ENCODE results near the gene DRD4. TPM values are rescaled to one million over a fixed set of nuclear protein-coding genes. Genes with fewer than 3 reads are reported as not detected.
A peak's percentile ranks its signal among the peaks of the same experiment; 100 is the strongest.

The DRD4 gene
- total RNA-seq, 1 experiment from 2014 or later: 0.44 TPM

DNA sequence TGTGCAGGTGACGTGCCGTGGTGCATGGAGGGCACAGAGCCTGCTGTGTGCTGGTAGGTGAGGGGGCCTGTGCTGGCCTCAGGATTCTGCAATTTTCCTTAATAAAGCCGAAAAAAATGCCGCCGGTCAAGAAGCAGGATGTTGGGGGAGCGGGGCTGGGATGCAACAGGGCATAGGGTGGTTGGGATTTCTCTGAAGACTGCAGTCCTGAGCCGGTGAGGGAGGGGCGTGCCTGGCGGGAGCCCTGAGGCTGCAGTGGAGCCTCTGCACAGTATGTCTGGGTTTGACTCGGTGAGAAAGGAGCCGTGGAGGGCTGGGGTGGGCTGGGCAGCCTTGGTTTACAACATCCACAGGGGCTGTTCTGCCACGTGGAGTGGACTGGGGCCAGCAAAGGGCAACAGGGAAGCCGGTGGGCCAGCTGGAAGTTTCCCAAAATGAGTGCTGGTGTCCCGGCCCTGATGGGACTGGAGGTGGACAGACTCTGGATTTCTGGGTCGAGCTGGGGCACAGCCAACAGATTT lies 13.7 kb upstream of the DRD4 start:
- BruUV-seq (replicated peaks): no TSS peak
- no peak for TF ChIP-seq CTCF (IDR thresholded peaks at IDR 0.05; ENCODE audit: unreplicated experiment)
- H3K36me3 Mint-ChIP-seq (ENCODE audit: insufficient read depth, unreplicated experiment): peaks cover 13% of the 10 kb centered on the region
- no peaks in the 10 kb centered on the region for H3K27me3 Mint-ChIP-seq (ENCODE audit: insufficient read depth, unreplicated experiment)
- no peak overlapping the region for H3K4me3 Mint-ChIP-seq (ENCODE audit: unreplicated experiment)
- no peaks in the 10 kb centered on the region for H3K4me1 Mint-ChIP-seq (ENCODE audit: insufficient read depth, unreplicated experiment)
- DNase-seq (ENCODE audit: unreplicated experiment): no peak
- ChIA-PET POLR2A (interaction anchor here (0.8 kb wide), 1 partner anchor 15 kb away, joined by 3 read pairs; no protein-coding TSS in a partner anchor), CTCF (interaction anchor here (0.5 kb wide), 1 partner anchor 1375 kb away, joined by 3 read pairs; no protein-coding TSS in a partner anchor)
- intact Hi-C loops (cut with micrococcal nuclease): no loop called here
- H3K27ac Mint-ChIP-seq (ENCODE audit: low read depth, unreplicated experiment): no peak overlapping the region
- H3K9me3 Mint-ChIP-seq (ENCODE audit: unreplicated experiment): no peaks in the 10 kb centered on the region

DNA sequence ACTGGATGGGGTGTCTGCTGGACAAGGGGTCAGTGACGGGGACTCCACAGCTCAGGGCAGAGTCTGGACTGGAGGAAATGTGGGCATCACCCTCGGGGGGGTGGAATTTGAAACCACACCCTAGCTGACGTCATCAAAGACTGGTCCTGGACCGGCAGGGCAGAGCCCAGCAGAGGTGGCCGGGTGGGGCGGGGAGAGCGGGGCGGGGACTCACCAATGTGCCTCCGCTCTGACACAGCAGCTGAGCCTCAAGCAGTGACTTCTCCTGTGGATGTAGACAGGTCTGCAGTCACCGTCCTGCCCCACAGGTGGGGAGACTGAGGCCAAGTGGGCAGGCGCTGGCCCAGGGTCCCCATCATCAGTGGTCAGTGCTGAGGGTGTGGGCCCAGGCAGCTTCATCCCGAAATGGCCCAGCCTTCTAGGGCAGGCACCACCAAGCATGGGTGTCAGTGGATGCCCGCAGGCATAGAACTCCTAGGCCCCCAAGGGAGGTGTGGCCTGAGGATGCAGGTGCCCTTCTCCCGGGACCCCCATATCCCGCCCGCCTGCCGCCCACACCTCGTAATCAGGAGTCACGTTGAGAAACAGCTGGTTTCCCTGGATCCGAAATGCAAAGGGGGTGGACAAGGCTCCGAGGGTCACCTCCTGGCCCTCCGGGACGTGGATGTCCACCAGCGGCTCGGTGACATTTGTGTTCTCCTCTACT lies 12.9 kb upstream of the DRD4 start:
- H3K27me3 Mint-ChIP-seq (ENCODE audit: insufficient read depth, unreplicated experiment): no peaks in the 10 kb centered on the region
- no peaks in the 10 kb centered on the region for H3K9me3 Mint-ChIP-seq (ENCODE audit: unreplicated experiment)
- no TSS peak for BruUV-seq (replicated peaks)
- no peaks in the 10 kb centered on the region for H3K4me1 Mint-ChIP-seq (ENCODE audit: insufficient read depth, unreplicated experiment)
- intact Hi-C loops (cut with micrococcal nuclease): no loop called here
- peaks cover 19% of the 10 kb centered on the region for H3K36me3 Mint-ChIP-seq (ENCODE audit: insufficient read depth, unreplicated experiment)
- CTCF ChIA-PET: interaction anchor here (0.5 to 0.7 kb wide), 2 partner anchors 87 to 1374 kb away, joined by 3 read pairs; no protein-coding TSS in a partner anchor
- no peak overlapping the region for H3K27ac Mint-ChIP-seq (ENCODE audit: low read depth, unreplicated experiment)
- peak; percentile 55 for DNase-seq (ENCODE audit: unreplicated experiment)
- TF ChIP-seq CTCF (IDR thresholded peaks at IDR 0.05; ENCODE audit: unreplicated experiment): no peak
- POLR2A ChIA-PET: interaction anchor here (0.6 kb wide), 1 partner anchor 56 kb away, joined by 3 read pairs; no protein-coding TSS in a partner anchor
- no peak overlapping the region for H3K4me3 Mint-ChIP-seq (ENCODE audit: unreplicated experiment)

DNA sequence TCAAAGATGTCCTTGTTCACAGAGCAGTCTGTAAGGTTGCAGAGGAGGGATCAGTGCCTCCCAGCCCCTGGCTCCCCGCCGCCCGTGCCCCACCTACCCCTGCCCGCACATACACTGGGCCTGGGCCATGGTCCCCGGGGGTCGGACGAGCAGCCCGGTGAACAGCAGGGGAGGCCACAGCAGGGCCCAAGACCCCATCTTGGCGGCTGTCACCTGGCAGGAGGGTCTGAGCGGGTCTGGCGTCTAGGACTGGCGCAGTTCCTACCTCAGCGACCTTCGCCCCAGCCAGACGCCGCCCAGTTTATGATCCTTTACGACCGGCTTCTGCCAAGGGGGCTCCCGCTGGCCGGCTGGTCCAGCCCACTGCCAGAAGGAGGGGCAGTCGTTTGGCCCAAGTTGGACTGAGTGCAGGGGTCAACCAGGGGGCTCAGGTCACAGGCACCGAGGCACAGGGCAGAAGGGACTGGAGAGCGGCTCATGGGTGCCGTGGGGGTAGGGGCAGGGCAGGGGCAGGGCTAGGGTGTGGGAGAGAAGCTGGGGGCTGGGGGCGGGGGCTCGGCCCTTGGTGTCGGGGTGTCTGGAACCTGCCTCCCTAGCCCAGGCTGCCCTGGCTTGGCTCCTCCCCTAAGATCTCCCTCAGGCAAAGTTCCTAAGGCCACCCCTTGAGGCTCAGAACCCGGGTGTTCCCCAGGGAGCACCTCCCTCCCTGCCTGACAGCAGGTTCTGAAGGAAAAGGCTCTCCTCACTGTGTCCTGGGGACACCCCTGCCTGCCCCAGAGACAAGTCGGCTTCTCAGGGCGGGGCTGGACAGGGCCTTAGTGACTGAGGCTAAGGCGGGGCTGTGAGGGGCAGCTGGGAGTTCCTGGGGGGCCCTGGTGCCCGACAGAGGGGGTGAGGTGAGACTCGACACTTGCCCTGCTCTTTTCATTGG lies 12.1 kb upstream of the DRD4 start, which contains the start of gene CDHR5:
Gene CDHR5 (minus strand): TSS at position 251 of the 931 bp plus-strand sequence. CDS start 53 bp downstream, at position 198.
- no TSS peak for BruUV-seq (replicated peaks)
- ChIA-PET POLR2A (interaction anchor here (0.6 to 1.0 kb wide), 2 partner anchors 17 to 206 kb away, joined by 3 read pairs; no protein-coding TSS in a partner anchor), CTCF (no interaction called here)
- DNase-seq (ENCODE audit: unreplicated experiment): no peak
- intact Hi-C loops (cut with micrococcal nuclease): no loop called here
- no peaks in the 10 kb centered on the region for H3K9me3 Mint-ChIP-seq (ENCODE audit: unreplicated experiment)
- H3K4me3 Mint-ChIP-seq (ENCODE audit: unreplicated experiment): no peak within 1 kb of the TSS
- H3K36me3 Mint-ChIP-seq (ENCODE audit: insufficient read depth, unreplicated experiment): peaks cover 15% of the 10 kb centered on the region
- H3K4me1 Mint-ChIP-seq (ENCODE audit: insufficient read depth, unreplicated experiment): no peaks in the 10 kb centered on the region
- no peak for TF ChIP-seq CTCF (IDR thresholded peaks at IDR 0.05; ENCODE audit: unreplicated experiment)
- H3K27ac Mint-ChIP-seq (ENCODE audit: low read depth, unreplicated experiment): no peak within 1 kb of the TSS
- H3K27me3 Mint-ChIP-seq (ENCODE audit: insufficient read depth, unreplicated experiment): no peaks in the 10 kb centered on the region

Measured in MCF 10A (cell line).